Activated CD8-positive, alpha-beta memory T cell treated with anti-CD3 and anti-CD28 coated beads for 36 hours (primary cell): Measurements from ENCODE around the gene ISOC2. TPM values are rescaled to one million over a fixed set of nuclear protein-coding genes. Genes with fewer than 3 reads are reported as not detected.

Experiments
- CTCF ChIA-PET: fragments of 350-600 bp; sonication (Branson Sonifier 250); formaldehyde crosslinking; loops from one replicate; lab custom pipeline; 2021; ENCODE audit warnings: antibody characterized with exemption; lab: Charles Lee
- POLR2A ChIA-PET: fragments of 350-600 bp; sonication (Branson Sonifier 250); formaldehyde crosslinking; loops from one replicate; lab custom pipeline; 2021; ENCODE audit warnings: antibody characterized with exemption; lab: Charles Lee
- total RNA-seq, 2 experiments: library from RNA; stranded (reverse); gene quantifications; one replicate each; pipeline ENCODE4 v1.2.3, GENCODE V29; 2021

Gene ISOC2
- total RNA-seq, 2 experiments from 2014 or later, result 34.4 to 36.6 TPM

GRCh38 chr19:55482967-55483705, 21.7 kb upstream of the ISOC2 start:
- POLR2A ChIA-PET, result no interaction called here
- CTCF ChIA-PET, result interaction anchor here (0.6 to 5.7 kb wide), 3 partner anchors 9 to 21 kb away, joined by 3 to 25 read pairs (median 3); no protein-coding TSS in a partner anchor

GRCh38 chr19:55482156-55482961, 20.9 kb upstream of the ISOC2 start:
- ChIA-PET POLR2A (interaction anchor here (0.5 kb wide), 1 partner anchor 14 kb away, joined by 5 read pairs; no protein-coding TSS in a partner anchor), CTCF (interaction anchor here (0.6 kb wide), 1 partner anchor 8 kb away, joined by 3 read pairs; no protein-coding TSS in a partner anchor)

GRCh38 chr19:55481794-55482155, 20.3 kb upstream of the ISOC2 start:
- CTCF ChIA-PET, result no interaction called here
- POLR2A ChIA-PET, result interaction anchor here (0.5 kb wide), 1 partner anchor 13 kb away, joined by 5 read pairs; no protein-coding TSS in a partner anchor

- POLR2A ChIA-PET, result interaction anchor here (0.5 kb wide), 1 partner anchor 13 kb away, joined by 5 read pairs; no protein-coding TSS in a partner anchor
- CTCF ChIA-PET, result no interaction called here
These were observed 19.8 kb upstream of the ISOC2 start for GRCh38 chr19:55481148-55481793.

- POLR2A ChIA-PET, result interaction anchor here (0.6 to 0.9 kb wide), 2 partner anchors 24 to 33 kb away, joined by 4 to 9 read pairs; no protein-coding TSS in a partner anchor
- CTCF ChIA-PET, result interaction anchor here (1.1 to 3.5 kb wide), 3 partner anchors 13 to 24 kb away, joined by 3 to 21 read pairs (median 5); no protein-coding TSS in a partner anchor
These were observed 18.2 kb upstream of the ISOC2 start for GRCh38 chr19:55479451-55480230.

- CTCF ChIA-PET, result interaction anchor here (2.1 to 3.5 kb wide), 2 partner anchors 12 to 25 kb away, joined by 5 to 21 read pairs; no protein-coding TSS in a partner anchor
These were observed 17.6 kb upstream of the ISOC2 start for GRCh38 chr19:55479045-55479444.

GRCh38 chr19:55478364-55478763, 16.9 kb upstream of the ISOC2 start:
- POLR2A ChIA-PET, result interaction anchor here (0.9 kb wide), 1 partner anchor 26 kb away, joined by 4 read pairs; no protein-coding TSS in a partner anchor
- CTCF ChIA-PET, result interaction anchor here (3.5 kb wide), 1 partner anchor 26 kb away, joined by 21 read pairs; no protein-coding TSS in a partner anchor

More at GRCh38 chr19:55479045-55479444, 17.6 kb upstream of the ISOC2 start:
- POLR2A ChIA-PET, result interaction anchor here (0.6 to 0.9 kb wide), 2 partner anchors 25 to 32 kb away, joined by 4 to 9 read pairs; no protein-coding TSS in a partner anchor

- POLR2A ChIA-PET, result no interaction called here
These were observed 16.5 kb upstream of the ISOC2 start for GRCh38 chr19:55477905-55478304.

GRCh38 chr19:55476100-55476775, 14.8 kb upstream of the ISOC2 start, which contains the start of gene ZNF628:
Gene ZNF628, plus strand, starts transcription at chr19:55476617. Its CDS starts 3,294 bp downstream, at chr19:55479911.
- ChIA-PET POLR2A (interaction anchor here (0.6 to 1.9 kb wide), 9 partner anchors 9 to 315 kb away, joined by 3 to 14 read pairs (median 5); partner anchors contain the start of genes FIZ1, HSPBP1, ISOC2 and NAT14), CTCF (interaction anchor here (0.7 to 3.5 kb wide), 8 partner anchors 9 to 360 kb away, joined by 3 to 21 read pairs (median 6); partner anchors contain the start of gene NAT14)

More at GRCh38 chr19:55477905-55478304, 16.5 kb upstream of the ISOC2 start:
- CTCF ChIA-PET, result interaction anchor here (0.6 to 3.5 kb wide), 4 partner anchors 26 to 593 kb away, joined by 3 to 21 read pairs (median 3); no protein-coding TSS in a partner anchor

GRCh38 chr19:55474269-55475265, 13.1 kb upstream of the ISOC2 start:
- POLR2A ChIA-PET, result no interaction called here
- CTCF ChIA-PET, result interaction anchor here (0.7 to 2.7 kb wide), 5 partner anchors 8 to 132 kb away, joined by 3 to 12 read pairs (median 3); partner anchors contain the start of gene ISOC2

- ChIA-PET POLR2A (no interaction called here), CTCF (interaction anchor here (0.9 to 2.6 kb wide), 3 partner anchors 12 to 31 kb away, joined by 3 to 12 read pairs (median 3); partner anchors contain the start of gene ISOC2)
These were observed 12.0 kb upstream of the ISOC2 start for GRCh38 chr19:55473225-55474012.

GRCh38 chr19:55472463-55472862, 11.0 kb upstream of the ISOC2 start:
- CTCF ChIA-PET, result no interaction called here

GRCh38 chr19:55471266-55471665, 9.8 kb upstream of the ISOC2 start:
- CTCF ChIA-PET, result interaction anchor here (1.8 kb wide), 1 partner anchor 33 kb away, joined by 10 read pairs; no protein-coding TSS in a partner anchor
- POLR2A ChIA-PET, result interaction anchor here (0.6 kb wide), 1 partner anchor 167 kb away, joined by 8 read pairs; no protein-coding TSS in a partner anchor

More at GRCh38 chr19:55472463-55472862, 11.0 kb upstream of the ISOC2 start:
- POLR2A ChIA-PET, result no interaction called here

- ChIA-PET POLR2A (no interaction called here), CTCF (interaction anchor here (0.6 to 3.3 kb wide), 20 partner anchors 8 to 343 kb away, joined by 3 to 46 read pairs (median 4); partner anchors contain the start of genes BRSK1, NAT14 and ZNF628)
These were observed 6.6 kb upstream of the ISOC2 start for GRCh38 chr19:55468054-55468393.
